K562 (cell line): ENCODE measurements around the gene CMIP. TPM values are rescaled to one million over a fixed set of nuclear protein-coding genes. Genes with fewer than 3 reads are reported as not detected.

Experiments used
- CXXC5 ChIP-seq: fragments of 250-450 bp; sonication (Bioruptor Pico); IDR thresholded peaks from 2 replicates; pipeline ENCODE4 v1.8.0; 2022; ENCODE audit warnings: inconsistent platforms, mild to moderate bottlenecking, moderate library complexity
- FOSL1 ChIP-seq: fragments of 200-800 bp; sonication (Bioruptor generic); conservative IDR thresholded peaks from 2 replicates; pipeline ENCODE4 v1.6.1; 2016; ENCODE audit warnings: missing genetic modification characterization, missing compliant biosample characterization
- GTF2F1 ChIP-seq: IDR thresholded peaks from 2 replicates; pipeline ENCODE4 v1.6.1; 2011; ENCODE audit warnings: low read depth, low read length, improper control_type of control experiment
- MAFF ChIP-seq: IDR thresholded peaks from 2 replicates; pipeline ENCODE4 v1.6.1; 2012; ENCODE audit warnings: low read length, improper control_type of control experiment
- PHB2 ChIP-seq: fragments of 450-650 bp; IDR thresholded peaks from 2 replicates; pipeline ENCODE4 v1.6.1; 2017; ENCODE audit warnings: low read depth
- POLR2B ChIP-seq: fragments of 450-650 bp; IDR thresholded peaks from 2 replicates; pipeline ENCODE4 v1.6.1; 2018; ENCODE audit warnings: low read depth; ENCODE audit not compliant: partially characterized antibody
- REST ChIP-seq, 2 experiments: fragments of 450-650 bp; formaldehyde crosslinking in 1 of 2; IDR thresholded peaks; 2 replicates each; pipeline versions ENCODE4 v1.4.0 to v1.6.1; 2014 to 2020; ENCODE audit warnings: mild to moderate bottlenecking in 2 of 2, borderline replicate concordance in 1 of 2, low read depth in 1 of 2
- RREB1 ChIP-seq: fragments of 250-450 bp; sonication (Bioruptor Pico); IDR thresholded peaks from 2 replicates; pipeline ENCODE4 v1.4.0; 2020
- STAT5A ChIP-seq: IDR thresholded peaks from 2 replicates; pipeline ENCODE4 v1.6.1; 2012; ENCODE audit warnings: low read length, inconsistent platforms, borderline replicate concordance
- SUPT5H ChIP-seq: fragments of 450-650 bp; IDR thresholded peaks from 2 replicates; pipeline ENCODE4 v1.6.1; 2016
- TARDBP ChIP-seq: fragments of 450-650 bp; IDR thresholded peaks from 2 replicates; pipeline ENCODE4 v1.6.1; 2016
- TGIF2 ChIP-seq: sonication (generic); formaldehyde crosslinking; IDR thresholded peaks from 2 replicates; pipeline ENCODE4 v1.8.1; 2022; ENCODE audit warnings: mild to moderate bottlenecking, missing genetic modification reagents, moderate library complexity
- polyA plus RNA-seq, 8 experiments: library from polyadenylated mRNA; depleted of rRNA in 4 of 8; stranded (reverse) in 5 of 8; unstranded in 3 of 8; fragments of >200 nt; fragmentation: Nextera tagmentation in 2 of 8; fragmentation: Illumina TruSeq in 1 of 8; extraction: Ambion mirVana in 2 of 8; extraction: Trizol in 1 of 8; gene quantifications; 2 replicates each; pipeline versions ENCODE4 v1.2.1 to v1.2.3, GENCODE V29; 2011 to 2014; ENCODE audit warnings: inconsistent platforms in 1 of 8, missing spikeins in 1 of 8
- total RNA-seq, 7 experiments: library from RNA; depleted of rRNA in 6 of 7; stranded (reverse); fragments of >200 nt in 6 of 7; fragmentation: Illumina TruSeq in 2 of 7; extraction: Trizol in 2 of 7; gene quantifications; 2 replicates each; pipeline versions ENCODE4 v1.2.1 to v1.2.3, GENCODE V29; 2011 to 2021; ENCODE audit warnings: low replicate concordance in 1 of 7

CMIP gene
- total and polyA plus RNA-seq, 9 of the 15 experiments (the other 6 are each of a cell fraction or from before 2014, with no cell fraction given), result 0.94 to 82.5 (median 10.3) TPM

- TF ChIP-seq TGIF2 (CRISPR knock-in tag) (no peak), POLR2B (no peak), GTF2F1 (no peak), CXXC5 (CRISPR knock-in tag) (no peak), REST (IDR thresholded peaks at IDR 0.05; ENCODE audit: borderline replicate concordance) (no peak), REST (CRISPR knock-in tag; IDR thresholded peaks at IDR 0.05; ENCODE audit: low read depth) (no peak), STAT5A (no peak), MAFF (no peak), TARDBP (no peak), RREB1 (no peak), FOSL1 (no peak), SUPT5H (no peak), PHB2 (no peak)
Measured at GRCh38 chr16:81604960-81605383, 160.4 kb downstream of the CMIP start (continued).
